ENCODE measurements around the gene CABLES1.

- TF ChIP-seq CTCF (IDR thresholded peaks at IDR 0.05), result no peak
- TF ChIP-seq POLR2A (IDR thresholded peaks at IDR 0.05), result no peak
- TF ChIP-seq POLR2AphosphoS5 (IDR thresholded peaks at IDR 0.05; ENCODE audit: insufficient read depth in 1 of 2, low read depth in 1 of 2), result peak in 1 of 2 donors; percentile 44
Measured at GRCh38 chr18:23257686-23258565, 122.6 kb downstream of the CABLES1 start.

All from vagina (tissue), 2 donors.